ENCODE data around the gene GPC6. TPM values are rescaled to one million over a fixed set of nuclear protein-coding genes. Genes with fewer than 3 reads are reported as not detected.

GPC6 gene
- total RNA-seq, 2 donors from 2014 or later = 3.4 to 5.3 TPM

DNA sequence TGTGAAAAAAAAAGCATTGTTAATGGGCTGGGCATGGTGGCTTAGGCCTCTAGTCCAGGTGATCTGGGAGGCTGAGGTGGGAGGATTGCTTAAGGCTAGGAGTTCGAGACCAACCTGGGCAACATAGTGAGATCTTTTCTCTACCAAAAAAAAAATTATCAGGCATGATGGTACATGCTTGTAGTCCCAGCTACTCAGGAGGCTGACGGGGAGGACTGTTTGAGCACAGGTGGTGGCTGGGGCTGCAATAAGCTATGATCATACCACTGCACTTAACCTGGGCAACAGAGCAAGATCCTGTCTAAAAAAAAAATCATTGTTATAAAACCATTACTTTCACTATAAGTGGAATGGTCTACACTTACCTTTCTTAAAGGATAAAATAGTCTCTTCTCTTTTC, 30.4 kb downstream of the GPC6 start:
- Histone ChIP-seq H3K27ac (no peak overlapping the region), H3K4me1 (replicated peaks) (no peaks in the 10 kb centered on the region), H3K4me3 (no peak overlapping the region), H3K36me3 (no peaks in the 10 kb centered on the region), H3K27me3 (replicated peaks; ENCODE audit: insufficient read depth) (no peaks in the 10 kb centered on the region), H3K9me3 (no peaks in the 10 kb centered on the region)
- 93% methylated on average over 2 of the region's 2 CpGs for WGBS
- intact Hi-C loops (cut with DNase I) = no loop called here
- no peak for DNase-seq (ENCODE audit: low spot score)
- TF ChIP-seq POLR2AphosphoS5 (IDR thresholded peaks at IDR 0.05) (no peak), POLR2A (IDR thresholded peaks at IDR 0.05) (no peak), CTCF (IDR thresholded peaks at IDR 0.05) (no peak)

DNA sequence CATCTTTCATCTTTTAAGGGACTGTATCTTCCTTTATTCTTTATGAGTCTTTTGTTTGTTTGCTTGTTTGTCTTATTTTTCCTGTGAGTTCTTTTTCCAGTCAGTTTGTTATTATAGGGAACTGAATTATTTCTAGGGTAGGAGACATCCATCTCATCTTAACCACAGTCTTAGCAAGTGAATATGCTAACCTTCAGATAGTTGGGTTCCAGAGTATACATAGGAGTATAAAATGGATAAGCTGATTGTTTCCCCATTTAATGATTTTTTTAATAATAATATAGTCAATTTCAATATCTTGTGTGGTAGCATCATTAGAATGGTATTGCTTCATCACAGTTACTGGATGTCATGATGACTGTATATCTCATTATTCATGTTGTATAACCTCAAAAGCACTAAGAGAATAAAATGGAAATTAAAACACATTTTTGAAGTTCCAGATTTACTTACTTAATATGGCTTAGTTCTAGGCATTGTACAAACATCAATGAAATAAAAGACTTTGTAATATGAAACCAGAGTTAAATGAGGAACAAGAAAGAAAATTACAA, 33.0 kb downstream of the GPC6 start:
- H3K9me3 ChIP-seq = no peaks in the 10 kb centered on the region
- no peak overlapping the region for H3K4me3 ChIP-seq
- intact Hi-C loops (cut with DNase I) = no loop called here
- DNase-seq (ENCODE audit: low spot score) = no peak
- H3K27me3 ChIP-seq (replicated peaks; ENCODE audit: insufficient read depth) = no peaks in the 10 kb centered on the region
- no peaks in the 10 kb centered on the region for H3K4me1 ChIP-seq (replicated peaks)
- no peak overlapping the region for H3K27ac ChIP-seq
- H3K36me3 ChIP-seq = no peaks in the 10 kb centered on the region
- TF ChIP-seq CTCF (IDR thresholded peaks at IDR 0.05) = no peak
- TF ChIP-seq POLR2A (IDR thresholded peaks at IDR 0.05) = no peak
- no peak for TF ChIP-seq POLR2AphosphoS5 (IDR thresholded peaks at IDR 0.05)

DNA sequence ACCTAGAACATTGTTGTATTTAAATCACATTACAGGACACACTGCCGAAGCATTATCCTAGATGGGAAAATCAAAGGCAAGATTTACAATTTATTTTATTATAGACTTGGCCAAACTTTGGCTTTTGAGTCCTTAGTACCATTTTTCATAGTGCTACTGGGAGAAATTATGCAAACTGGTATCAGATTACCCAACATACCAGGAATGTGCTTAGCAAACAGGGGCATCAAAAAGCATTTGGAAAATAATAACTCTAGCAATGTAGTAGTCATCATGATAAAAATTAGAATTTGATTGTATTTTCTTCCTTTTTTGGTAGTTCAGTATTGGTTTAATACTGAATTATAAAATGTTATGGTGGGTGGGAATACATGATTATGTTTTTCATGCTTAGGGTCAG, 34.0 kb downstream of the GPC6 start:
- WGBS = 73% methylated on average over 1 of the region's 1 CpG
- no peaks in the 10 kb centered on the region for H3K27me3 ChIP-seq (replicated peaks; ENCODE audit: insufficient read depth)
- no peak overlapping the region for H3K27ac ChIP-seq
- no peaks in the 10 kb centered on the region for H3K4me1 ChIP-seq (replicated peaks)
- TF ChIP-seq CTCF (IDR thresholded peaks at IDR 0.05) (no peak), POLR2A (IDR thresholded peaks at IDR 0.05) (no peak), POLR2AphosphoS5 (IDR thresholded peaks at IDR 0.05) (no peak)
- H3K36me3 ChIP-seq = no peaks in the 10 kb centered on the region
- H3K4me3 ChIP-seq = no peak overlapping the region
- H3K9me3 ChIP-seq = no peaks in the 10 kb centered on the region
- DNase-seq (ENCODE audit: low spot score) = no peak
- intact Hi-C loops (cut with DNase I) = no loop called here

DNA sequence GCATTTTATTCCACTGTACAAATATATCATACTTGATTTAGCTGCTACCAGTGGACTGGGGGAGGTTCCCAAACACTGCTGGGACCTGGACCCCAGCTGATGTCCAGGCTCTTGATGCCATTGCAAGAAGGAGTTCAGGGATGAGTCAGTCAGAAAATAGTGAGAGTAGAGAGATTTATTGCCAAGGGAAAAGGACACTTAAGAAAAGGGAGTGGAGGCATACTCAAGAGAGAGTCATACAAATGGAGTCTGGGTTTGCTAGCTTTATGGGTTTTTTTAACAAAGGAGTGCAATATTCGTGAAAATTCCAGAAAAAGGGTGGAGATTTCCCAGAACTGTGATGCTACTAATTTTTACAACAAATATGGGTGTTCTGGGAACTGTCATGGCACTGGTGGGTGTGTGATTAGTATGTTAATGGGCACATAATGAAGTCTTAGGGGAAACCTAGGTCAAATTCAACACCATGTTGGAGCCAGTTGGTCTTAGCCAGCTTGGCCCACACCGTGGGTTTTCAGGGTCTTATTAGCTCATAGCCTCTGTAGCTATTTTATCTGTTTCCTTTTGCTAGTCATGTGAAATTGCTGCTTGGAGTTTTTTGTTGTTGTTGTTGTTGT, 36.2 kb downstream of the GPC6 start:
- Histone ChIP-seq H3K27me3 (replicated peaks; ENCODE audit: insufficient read depth) (no peaks in the 10 kb centered on the region), H3K36me3 (no peaks in the 10 kb centered on the region), H3K27ac (no peak overlapping the region), H3K4me1 (replicated peaks) (no peaks in the 10 kb centered on the region), H3K9me3 (no peaks in the 10 kb centered on the region), H3K4me3 (no peak overlapping the region)
- 39% methylated on average over 2 of the region's 2 CpGs for WGBS
- TF ChIP-seq POLR2AphosphoS5 (IDR thresholded peaks at IDR 0.05) (no peak), POLR2A (IDR thresholded peaks at IDR 0.05) (no peak), CTCF (IDR thresholded peaks at IDR 0.05) (no peak)
- DNase-seq (ENCODE audit: low spot score) = no peak
- intact Hi-C loops (cut with DNase I) = no loop called here

- H3K27ac ChIP-seq = no peak overlapping the region
- no peaks in the 10 kb centered on the region for H3K9me3 ChIP-seq
- DNase-seq (ENCODE audit: low spot score) = no peak
- H3K4me1 ChIP-seq (replicated peaks) = no peaks in the 10 kb centered on the region
- no peaks in the 10 kb centered on the region for H3K36me3 ChIP-seq
- no peak overlapping the region for H3K4me3 ChIP-seq
- no peaks in the 10 kb centered on the region for H3K27me3 ChIP-seq (replicated peaks; ENCODE audit: insufficient read depth)
- intact Hi-C loops (cut with DNase I) = no loop called here
- no peak for TF ChIP-seq POLR2AphosphoS5 (IDR thresholded peaks at IDR 0.05)
- TF ChIP-seq CTCF (IDR thresholded peaks at IDR 0.05) = no peak
- no peak for TF ChIP-seq POLR2A (IDR thresholded peaks at IDR 0.05)
- WGBS = 99% methylated on average over 2 of the region's 2 CpGs
Observed at GRCh38 chr13:93264876-93265275, 38.3 kb downstream of the GPC6 start.
